Measurements from ENCODE around the gene SLC16A9. TPM values are rescaled to one million over a fixed set of nuclear protein-coding genes. Genes with fewer than 3 reads are reported as not detected.

The SLC16A9 gene
- total RNA-seq, 2 experiments from 2014 or later, result 1.9 to 2.4 TPM

GRCh38 chr10:59631882-59632807 lies 77.5 kb downstream of the SLC16A9 start:
- Mint-ChIP-seq H3K4me1 (no peaks in the 10 kb centered on the region), H3K27me3 (peaks cover 8% of the 10 kb centered on the region), H3K4me3 (no peak overlapping the region), H3K36me3 (no peaks in the 10 kb centered on the region), H3K9me3 (no peaks in the 10 kb centered on the region), H3K27ac (no peak overlapping the region)
- DNase-seq, result no peak

GRCh38 chr10:59631237-59631636 lies 78.4 kb downstream of the SLC16A9 start:
- H3K27ac Mint-ChIP-seq, result no peak overlapping the region
- no peaks in the 10 kb centered on the region for H3K9me3 Mint-ChIP-seq
- H3K4me1 Mint-ChIP-seq, result no peaks in the 10 kb centered on the region
- DNase-seq, result no peak
- H3K4me3 Mint-ChIP-seq, result no peak overlapping the region
- peaks cover 8% of the 10 kb centered on the region for H3K27me3 Mint-ChIP-seq
- no peaks in the 10 kb centered on the region for H3K36me3 Mint-ChIP-seq

- H3K4me3 Mint-ChIP-seq, result no peak overlapping the region
- peaks cover 5% of the 10 kb centered on the region for H3K27me3 Mint-ChIP-seq
- H3K9me3 Mint-ChIP-seq, result no peaks in the 10 kb centered on the region
- H3K27ac Mint-ChIP-seq, result no peak overlapping the region
- H3K4me1 Mint-ChIP-seq, result peaks cover 4% of the 10 kb centered on the region
- H3K36me3 Mint-ChIP-seq, result no peaks in the 10 kb centered on the region
- no peak for DNase-seq
These were observed 80.7 kb downstream of the SLC16A9 start for GRCh38 chr10:59628965-59629364.

GRCh38 chr10:59628456-59628855 lies 81.2 kb downstream of the SLC16A9 start:
- peaks cover 4% of the 10 kb centered on the region for H3K4me1 Mint-ChIP-seq
- no peaks in the 10 kb centered on the region for H3K36me3 Mint-ChIP-seq
- H3K9me3 Mint-ChIP-seq, result no peaks in the 10 kb centered on the region
- peaks cover 5% of the 10 kb centered on the region for H3K27me3 Mint-ChIP-seq
- no peak overlapping the region for H3K4me3 Mint-ChIP-seq
- no peak overlapping the region for H3K27ac Mint-ChIP-seq
- no peak for DNase-seq

- Mint-ChIP-seq H3K9me3 (no peaks in the 10 kb centered on the region), H3K36me3 (no peaks in the 10 kb centered on the region), H3K27me3 (peaks cover 5% of the 10 kb centered on the region), H3K4me1 (peaks cover 4% of the 10 kb centered on the region), H3K27ac (no peak overlapping the region), H3K4me3 (no peak overlapping the region)
- DNase-seq, result no peak
These were observed 82.2 kb downstream of the SLC16A9 start for GRCh38 chr10:59627366-59628018.

- Mint-ChIP-seq H3K4me1 (peaks cover 4% of the 10 kb centered on the region), H3K27me3 (peaks cover 5% of the 10 kb centered on the region), H3K36me3 (no peaks in the 10 kb centered on the region), H3K27ac (no peak overlapping the region), H3K4me3 (no peak overlapping the region), H3K9me3 (no peaks in the 10 kb centered on the region)
- no peak for DNase-seq
These were observed 83.2 kb downstream of the SLC16A9 start for GRCh38 chr10:59626523-59626869.

GRCh38 chr10:59625721-59626522 lies 83.7 kb downstream of the SLC16A9 start:
- Mint-ChIP-seq H3K4me3 (no peak overlapping the region), H3K9me3 (no peaks in the 10 kb centered on the region), H3K27me3 (peaks cover 2% of the 10 kb centered on the region), H3K27ac (no peak overlapping the region), H3K36me3 (no peaks in the 10 kb centered on the region), H3K4me1 (peaks cover 4% of the 10 kb centered on the region)
- DNase-seq, result peak; percentile 12

GRCh38 chr10:59624951-59625350 lies 84.7 kb downstream of the SLC16A9 start:
- Mint-ChIP-seq H3K27me3 (no peaks in the 10 kb centered on the region), H3K36me3 (no peaks in the 10 kb centered on the region), H3K27ac (no peak overlapping the region), H3K4me1 (peaks cover 4% of the 10 kb centered on the region), H3K9me3 (no peaks in the 10 kb centered on the region), H3K4me3 (no peak overlapping the region)
- DNase-seq, result no peak

GRCh38 chr10:59624136-59624535 lies 85.5 kb downstream of the SLC16A9 start:
- DNase-seq, result no peak
- Mint-ChIP-seq H3K36me3 (no peaks in the 10 kb centered on the region), H3K27ac (no peak overlapping the region), H3K9me3 (no peaks in the 10 kb centered on the region), H3K27me3 (no peaks in the 10 kb centered on the region), H3K4me1 (peaks cover 4% of the 10 kb centered on the region), H3K4me3 (no peak overlapping the region)

GRCh38 chr10:59623133-59624121 lies 86.2 kb downstream of the SLC16A9 start:
- Mint-ChIP-seq H3K27ac (peak overlapping the region; percentile 9), H3K4me1 (peaks cover 4% of the 10 kb centered on the region), H3K36me3 (no peaks in the 10 kb centered on the region), H3K27me3 (no peaks in the 10 kb centered on the region), H3K4me3 (no peak overlapping the region), H3K9me3 (no peaks in the 10 kb centered on the region)
- DNase-seq, result no peak

GRCh38 chr10:59622320-59623132 lies 87.1 kb downstream of the SLC16A9 start:
- H3K4me1 Mint-ChIP-seq, result peaks cover 4% of the 10 kb centered on the region
- no peaks in the 10 kb centered on the region for H3K36me3 Mint-ChIP-seq
- H3K4me3 Mint-ChIP-seq, result no peak overlapping the region
- H3K27ac Mint-ChIP-seq, result no peak overlapping the region
- H3K27me3 Mint-ChIP-seq, result no peaks in the 10 kb centered on the region
- DNase-seq, result peak; percentile 24
- H3K9me3 Mint-ChIP-seq, result no peaks in the 10 kb centered on the region

- H3K36me3 Mint-ChIP-seq, result no peaks in the 10 kb centered on the region
- H3K27ac Mint-ChIP-seq, result no peak overlapping the region
- H3K4me1 Mint-ChIP-seq, result peaks cover 4% of the 10 kb centered on the region
- no peaks in the 10 kb centered on the region for H3K27me3 Mint-ChIP-seq
- no peak for DNase-seq
- H3K4me3 Mint-ChIP-seq, result no peak overlapping the region
- no peaks in the 10 kb centered on the region for H3K9me3 Mint-ChIP-seq
These were observed 87.9 kb downstream of the SLC16A9 start for GRCh38 chr10:59621771-59622170.

GRCh38 chr10:59618666-59619065 lies 91.0 kb downstream of the SLC16A9 start:
- no peaks in the 10 kb centered on the region for H3K36me3 Mint-ChIP-seq
- no peak overlapping the region for H3K4me3 Mint-ChIP-seq
- no peaks in the 10 kb centered on the region for H3K9me3 Mint-ChIP-seq
- H3K27me3 Mint-ChIP-seq, result no peaks in the 10 kb centered on the region
- DNase-seq, result no peak
- H3K4me1 Mint-ChIP-seq, result no peaks in the 10 kb centered on the region
- no peak overlapping the region for H3K27ac Mint-ChIP-seq

Measured in activated naive CD8-positive, alpha-beta T cell treated with anti-CD3 and anti-CD28 coated beads for 36 hours (primary cell).